Measurements from ENCODE around the gene MDM2.

- TF ChIP-seq CTCF (IDR thresholded peaks at IDR 0.05 in 8 of 11, conservative IDR thresholded peaks at IDR 0.05 in 3 of 11) (no peak), POLR2AphosphoS5 (IDR thresholded peaks at IDR 0.05) (no peak)
These were observed 1.4 kb downstream of the MDM2 start for GRCh38 chr12:68809190-68810026.

Measured in spleen (tissue), 7 donors.